Measurements from ENCODE around the gene SYDE2. TPM values are rescaled to one million over a fixed set of nuclear protein-coding genes. Genes with fewer than 3 reads are reported as not detected.
A peak's percentile ranks its signal among the peaks of the same experiment; 100 is the strongest.

Gene SYDE2
- total RNA-seq, 2 experiments from 2014 or later = 0.58 to 0.81 TPM

- no peak for DNase-seq
- H3K36me3 Mint-ChIP-seq (ENCODE audit: low read depth) = no peaks in the 10 kb centered on the region
- POLR2A ChIA-PET = no interaction called here
Observed at GRCh38 chr1:85178396-85178795, 22.4 kb downstream of the SYDE2 start.

GRCh38 chr1:85174503-85174902, 26.3 kb downstream of the SYDE2 start:
- no peak overlapping the region for H3K27ac Mint-ChIP-seq
- no peaks in the 10 kb centered on the region for H3K27me3 Mint-ChIP-seq
- peaks cover 6% of the 10 kb centered on the region for H3K4me1 Mint-ChIP-seq
- H3K36me3 Mint-ChIP-seq (ENCODE audit: low read depth) = no peaks in the 10 kb centered on the region
- H3K9me3 Mint-ChIP-seq = no peaks in the 10 kb centered on the region
- no peak for DNase-seq
- ChIA-PET CTCF (no interaction called here), POLR2A (interaction anchor here (0.8 kb wide), 1 partner anchor 18 kb away, joined by 3 read pairs; no protein-coding TSS in a partner anchor)
- no peak overlapping the region for H3K4me3 Mint-ChIP-seq

More at GRCh38 chr1:85178396-85178795, 22.4 kb downstream of the SYDE2 start:
- H3K27ac Mint-ChIP-seq = no peak overlapping the region
- no peak overlapping the region for H3K4me3 Mint-ChIP-seq
- no peaks in the 10 kb centered on the region for H3K9me3 Mint-ChIP-seq
- H3K4me1 Mint-ChIP-seq = peaks cover 12% of the 10 kb centered on the region
- CTCF ChIA-PET = interaction anchor here (0.9 to 1.4 kb wide), 2 partner anchors 12 to 76 kb away, joined by 3 read pairs; no protein-coding TSS in a partner anchor
- no peaks in the 10 kb centered on the region for H3K27me3 Mint-ChIP-seq

GRCh38 chr1:85172684-85173337, 28.0 kb downstream of the SYDE2 start:
- no peak for DNase-seq
- Mint-ChIP-seq H3K27ac (no peak overlapping the region), H3K9me3 (no peaks in the 10 kb centered on the region), H3K27me3 (no peaks in the 10 kb centered on the region), H3K4me1 (no peaks in the 10 kb centered on the region), H3K4me3 (no peak overlapping the region), H3K36me3 (ENCODE audit: low read depth) (no peaks in the 10 kb centered on the region)
- ChIA-PET POLR2A (no interaction called here), CTCF (no interaction called here)

- ChIA-PET CTCF (no interaction called here), POLR2A (no interaction called here)
- Mint-ChIP-seq H3K36me3 (ENCODE audit: low read depth) (no peaks in the 10 kb centered on the region), H3K27me3 (no peaks in the 10 kb centered on the region), H3K9me3 (no peaks in the 10 kb centered on the region), H3K4me1 (no peaks in the 10 kb centered on the region), H3K4me3 (no peak overlapping the region), H3K27ac (no peak overlapping the region)
- DNase-seq = no peak
Observed at GRCh38 chr1:85171721-85172120, 29.1 kb downstream of the SYDE2 start.

- H3K4me1 Mint-ChIP-seq = no peaks in the 10 kb centered on the region
- ChIA-PET CTCF (no interaction called here), POLR2A (no interaction called here)
- DNase-seq = no peak
- no peaks in the 10 kb centered on the region for H3K9me3 Mint-ChIP-seq
- H3K27me3 Mint-ChIP-seq = no peaks in the 10 kb centered on the region
- no peak overlapping the region for H3K4me3 Mint-ChIP-seq
- H3K36me3 Mint-ChIP-seq (ENCODE audit: low read depth) = no peaks in the 10 kb centered on the region
- no peak overlapping the region for H3K27ac Mint-ChIP-seq
Observed at GRCh38 chr1:85168884-85169283, 31.9 kb downstream of the SYDE2 start.

- Mint-ChIP-seq H3K27me3 (no peaks in the 10 kb centered on the region), H3K4me3 (no peak overlapping the region), H3K4me1 (no peaks in the 10 kb centered on the region), H3K27ac (no peak overlapping the region), H3K9me3 (no peaks in the 10 kb centered on the region), H3K36me3 (ENCODE audit: low read depth) (no peaks in the 10 kb centered on the region)
- no peak for DNase-seq
- POLR2A ChIA-PET = no interaction called here
- CTCF ChIA-PET = no interaction called here
Observed at GRCh38 chr1:85166351-85166750, 34.5 kb downstream of the SYDE2 start.

- Mint-ChIP-seq H3K9me3 (no peaks in the 10 kb centered on the region), H3K4me3 (no peak overlapping the region), H3K27me3 (no peaks in the 10 kb centered on the region), H3K4me1 (peaks cover 2% of the 10 kb centered on the region), H3K36me3 (ENCODE audit: low read depth) (no peaks in the 10 kb centered on the region), H3K27ac (no peak overlapping the region)
- ChIA-PET CTCF (no interaction called here), POLR2A (no interaction called here)
- no peak for DNase-seq
Observed at GRCh38 chr1:85158910-85159309, 41.9 kb downstream of the SYDE2 start.

GRCh38 chr1:85157436-85157835, 43.4 kb downstream of the SYDE2 start:
- H3K27ac Mint-ChIP-seq = no peak overlapping the region
- no peak overlapping the region for H3K4me3 Mint-ChIP-seq
- ChIA-PET CTCF (no interaction called here), POLR2A (no interaction called here)
- H3K4me1 Mint-ChIP-seq = peaks cover 11% of the 10 kb centered on the region
- DNase-seq = no peak
- H3K36me3 Mint-ChIP-seq (ENCODE audit: low read depth) = no peaks in the 10 kb centered on the region
- no peaks in the 10 kb centered on the region for H3K9me3 Mint-ChIP-seq
- H3K27me3 Mint-ChIP-seq = no peaks in the 10 kb centered on the region

- H3K4me3 Mint-ChIP-seq = no peak overlapping the region
- no peaks in the 10 kb centered on the region for H3K27me3 Mint-ChIP-seq
Observed at GRCh38 chr1:85153149-85153891, 47.5 kb downstream of the SYDE2 start.

GRCh38 chr1:85151446-85151845, 49.4 kb downstream of the SYDE2 start:
- Mint-ChIP-seq H3K4me1 (peaks cover 39% of the 10 kb centered on the region), H3K9me3 (no peaks in the 10 kb centered on the region), H3K27me3 (no peaks in the 10 kb centered on the region), H3K27ac (no peak overlapping the region), H3K4me3 (no peak overlapping the region), H3K36me3 (ENCODE audit: low read depth) (no peaks in the 10 kb centered on the region)
- ChIA-PET CTCF (no interaction called here), POLR2A (no interaction called here)
- DNase-seq = no peak

More at GRCh38 chr1:85153149-85153891, 47.5 kb downstream of the SYDE2 start:
- Mint-ChIP-seq H3K4me1 (peaks cover 30% of the 10 kb centered on the region), H3K9me3 (no peaks in the 10 kb centered on the region), H3K27ac (no peak overlapping the region), H3K36me3 (ENCODE audit: low read depth) (no peaks in the 10 kb centered on the region)
- DNase-seq = no peak
- ChIA-PET POLR2A (no interaction called here), CTCF (interaction anchor here (0.8 to 1.2 kb wide), 2 partner anchors 101 to 106 kb away, joined by 3 to 4 read pairs; partner anchors contain the start of gene C1orf52)

- CTCF ChIA-PET = interaction anchor here (1.2 kb wide), 1 partner anchor 205 kb away, joined by 3 read pairs; no protein-coding TSS in a partner anchor
Observed at GRCh38 chr1:85149805-85150204, 51.0 kb downstream of the SYDE2 start.

GRCh38 chr1:85148524-85149250, 52.1 kb downstream of the SYDE2 start:
- H3K27me3 Mint-ChIP-seq = peaks cover 7% of the 10 kb centered on the region
- ChIA-PET CTCF (interaction anchor here (0.7 to 1.2 kb wide), 3 partner anchors 111 to 1155 kb away, joined by 3 to 6 read pairs (median 6); partner anchors contain the start of gene C1orf52), POLR2A (no interaction called here)
- H3K9me3 Mint-ChIP-seq = no peaks in the 10 kb centered on the region
- H3K4me3 Mint-ChIP-seq = no peak overlapping the region
- peaks cover 35% of the 10 kb centered on the region for H3K4me1 Mint-ChIP-seq
- H3K36me3 Mint-ChIP-seq (ENCODE audit: low read depth) = no peaks in the 10 kb centered on the region
- DNase-seq = peak; percentile 44
- H3K27ac Mint-ChIP-seq = peak overlapping the region; percentile 73

More at GRCh38 chr1:85149805-85150204, 51.0 kb downstream of the SYDE2 start:
- H3K36me3 Mint-ChIP-seq (ENCODE audit: low read depth) = no peaks in the 10 kb centered on the region
- H3K9me3 Mint-ChIP-seq = no peaks in the 10 kb centered on the region
- peaks cover 37% of the 10 kb centered on the region for H3K4me1 Mint-ChIP-seq
- POLR2A ChIA-PET = interaction anchor here (0.7 kb wide), 1 partner anchor 177 kb away, joined by 3 read pairs; no protein-coding TSS in a partner anchor
- peak overlapping the region; percentile 73 for H3K27ac Mint-ChIP-seq
- H3K4me3 Mint-ChIP-seq = no peak overlapping the region
- H3K27me3 Mint-ChIP-seq = peaks cover 5% of the 10 kb centered on the region
- no peak for DNase-seq

- DNase-seq = no peak
- Mint-ChIP-seq H3K4me1 (peaks cover 28% of the 10 kb centered on the region), H3K9me3 (no peaks in the 10 kb centered on the region), H3K36me3 (ENCODE audit: low read depth) (no peaks in the 10 kb centered on the region), H3K27me3 (peaks cover 9% of the 10 kb centered on the region), H3K27ac (no peak overlapping the region), H3K4me3 (no peak overlapping the region)
- ChIA-PET CTCF (no interaction called here), POLR2A (no interaction called here)
Observed at GRCh38 chr1:85146972-85147359, 53.9 kb downstream of the SYDE2 start.
